GM12873 (cell line): ENCODE data around the gene FBXL7.

Experiments
- TF ChIP-seq, protein P1 (sequence below): IDR thresholded peaks from 2 replicates; pipeline ENCODE4 v1.5.1; 2012; ENCODE audit warnings: low read depth, mild to moderate bottlenecking, moderate library complexity, low read length, control low read depth; ENCODE audit not compliant: insufficient read depth; ENCODE audit errors: missing control alignments

Gene FBXL7

DNA sequence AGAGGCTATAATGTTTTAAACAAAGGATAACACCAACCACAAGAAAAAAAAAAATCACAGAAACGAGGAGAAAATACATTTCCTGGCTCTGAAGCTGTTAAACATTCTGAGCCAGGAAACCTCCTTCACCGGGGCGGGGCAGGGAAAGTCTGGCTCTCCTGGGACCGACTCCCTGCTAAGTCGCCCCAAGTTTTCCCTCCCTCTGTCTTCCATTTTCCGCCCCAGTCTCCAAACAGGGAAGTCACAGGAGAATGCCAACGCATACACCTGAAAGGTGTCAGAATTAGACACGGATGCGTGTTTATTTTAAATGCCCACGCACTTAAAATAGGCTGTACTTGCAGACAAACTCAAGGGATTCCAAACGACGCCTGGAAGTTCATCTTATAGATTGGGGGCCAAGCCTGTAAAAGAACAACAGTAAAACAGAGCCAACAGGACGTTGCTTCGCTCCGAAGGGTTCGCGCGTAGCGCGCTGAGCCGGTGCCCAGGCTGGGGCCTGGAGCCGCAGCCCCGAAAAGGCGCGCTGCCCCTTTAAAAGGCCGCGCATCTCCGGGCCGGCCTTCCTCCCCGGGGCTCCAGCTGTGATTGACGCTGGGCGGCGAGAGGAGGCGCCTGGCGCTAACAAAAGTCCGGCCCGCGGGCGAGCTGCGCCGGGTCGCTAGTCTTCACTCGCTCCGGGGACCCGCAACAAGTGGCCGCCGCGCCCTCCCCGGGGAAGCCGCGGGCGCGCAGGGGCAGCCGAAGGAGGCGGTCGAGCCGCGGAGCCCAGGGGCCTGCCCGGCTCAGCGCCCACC is at the start of gene FBXL7:
FBXL7 (plus strand) TSS at position 653 of the 797 bp plus-strand sequence.
- TF ChIP-seq, protein P1, sequence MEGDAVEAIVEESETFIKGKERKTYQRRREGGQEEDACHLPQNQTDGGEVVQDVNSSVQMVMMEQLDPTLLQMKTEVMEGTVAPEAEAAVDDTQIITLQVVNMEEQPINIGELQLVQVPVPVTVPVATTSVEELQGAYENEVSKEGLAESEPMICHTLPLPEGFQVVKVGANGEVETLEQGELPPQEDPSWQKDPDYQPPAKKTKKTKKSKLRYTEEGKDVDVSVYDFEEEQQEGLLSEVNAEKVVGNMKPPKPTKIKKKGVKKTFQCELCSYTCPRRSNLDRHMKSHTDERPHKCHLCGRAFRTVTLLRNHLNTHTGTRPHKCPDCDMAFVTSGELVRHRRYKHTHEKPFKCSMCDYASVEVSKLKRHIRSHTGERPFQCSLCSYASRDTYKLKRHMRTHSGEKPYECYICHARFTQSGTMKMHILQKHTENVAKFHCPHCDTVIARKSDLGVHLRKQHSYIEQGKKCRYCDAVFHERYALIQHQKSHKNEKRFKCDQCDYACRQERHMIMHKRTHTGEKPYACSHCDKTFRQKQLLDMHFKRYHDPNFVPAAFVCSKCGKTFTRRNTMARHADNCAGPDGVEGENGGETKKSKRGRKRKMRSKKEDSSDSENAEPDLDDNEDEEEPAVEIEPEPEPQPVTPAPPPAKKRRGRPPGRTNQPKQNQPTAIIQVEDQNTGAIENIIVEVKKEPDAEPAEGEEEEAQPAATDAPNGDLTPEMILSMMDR = no peak

DNA sequence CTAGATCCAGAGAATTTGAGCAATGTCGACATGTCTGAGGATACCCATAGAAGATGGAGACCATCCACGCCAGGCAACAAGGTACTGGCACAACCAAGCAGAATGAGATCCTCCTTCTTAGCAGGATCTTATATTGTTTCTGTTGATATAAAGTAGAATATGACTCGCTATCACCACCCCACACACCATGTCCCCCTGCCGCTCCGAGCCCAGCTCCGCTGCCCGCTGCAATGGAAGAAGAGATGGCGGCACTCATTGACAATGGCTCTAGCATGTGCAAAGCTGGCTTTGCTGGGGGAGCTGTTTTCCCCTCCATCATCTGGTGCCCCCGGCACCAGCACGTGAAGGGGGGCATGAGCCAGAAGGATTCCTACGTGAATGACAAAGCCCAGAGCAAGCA is 49.5 kb upstream of the FBXL7 start:
- TF ChIP-seq, protein P1 = no peak

DNA sequence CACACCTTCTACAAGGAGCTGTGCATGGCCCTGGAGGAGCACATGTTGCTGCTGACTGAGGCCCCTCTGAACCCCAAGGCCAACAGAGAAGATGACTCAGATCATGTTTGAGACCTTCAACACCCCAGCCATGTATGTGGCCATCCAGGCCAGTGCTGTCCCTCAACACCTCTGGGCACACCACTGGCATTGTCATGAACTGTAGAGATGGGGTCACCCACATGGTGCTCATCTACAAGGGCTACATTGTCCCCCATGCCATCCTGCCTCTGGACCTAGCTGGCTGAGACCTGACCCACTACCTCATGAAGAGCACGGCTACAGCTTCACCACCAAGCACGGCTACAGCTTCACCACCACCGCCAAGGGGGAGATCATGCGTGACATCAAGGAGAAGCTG is 49.0 kb upstream of the FBXL7 start:
- TF ChIP-seq, protein P1 = no peak

DNA sequence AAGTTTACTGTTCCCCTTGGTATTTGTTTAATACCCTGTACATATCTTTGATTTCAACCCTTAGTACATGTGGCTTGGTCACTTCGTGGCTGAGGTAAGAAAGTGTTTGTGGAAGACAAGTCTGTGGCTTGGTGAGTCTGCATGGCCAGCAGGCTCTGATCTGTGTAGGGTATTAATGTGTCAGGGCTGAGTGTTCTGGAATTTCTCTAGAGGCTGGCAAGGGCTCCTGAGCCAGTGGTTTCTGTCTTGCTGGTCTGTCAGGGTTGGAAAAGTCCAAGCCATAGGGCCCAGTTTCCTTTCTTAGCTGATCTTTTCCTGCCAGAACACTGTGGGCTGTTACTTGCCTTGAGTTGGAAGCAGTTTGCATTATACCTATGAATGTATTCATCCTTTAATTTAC is 48.0 kb upstream of the FBXL7 start:
- TF ChIP-seq, protein P1 = no peak

DNA sequence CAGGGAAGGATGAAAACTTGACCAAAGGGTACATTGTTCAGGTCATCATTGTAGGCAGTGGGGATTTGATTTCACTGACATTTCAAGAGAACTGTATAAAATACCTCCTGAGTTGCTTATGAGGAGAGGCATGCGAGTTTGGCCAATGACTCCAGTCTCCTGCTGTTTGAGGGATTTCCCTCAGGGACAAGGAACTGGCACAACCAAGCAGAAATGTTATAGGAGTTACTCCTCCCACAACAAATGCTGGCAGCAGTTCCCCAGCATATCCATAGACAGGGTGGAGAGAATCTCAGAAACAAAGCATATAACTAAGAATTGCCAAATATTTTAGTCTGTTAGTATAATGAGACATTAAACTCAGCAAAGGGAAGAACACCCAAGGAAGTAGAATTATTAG is 47.2 kb upstream of the FBXL7 start:
- TF ChIP-seq, protein P1 = no peak

DNA sequence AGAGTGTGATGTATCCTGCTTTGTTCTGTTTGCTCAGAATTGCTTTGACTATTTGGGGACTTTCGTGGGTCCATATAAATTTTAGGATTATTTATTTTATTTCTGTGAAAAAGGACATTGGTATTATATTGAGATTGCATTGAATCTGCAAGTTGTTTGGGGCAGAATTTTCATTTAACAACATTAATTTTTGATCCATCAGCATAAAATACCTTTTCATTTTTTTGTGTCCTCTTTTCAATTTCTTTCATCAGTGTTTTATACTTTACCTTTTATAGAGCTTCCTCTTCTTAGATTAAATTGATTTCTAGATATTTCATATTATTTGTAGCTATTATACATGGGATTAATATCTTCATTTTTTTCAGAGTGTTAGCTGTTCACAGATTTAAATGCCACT is 40.8 kb upstream of the FBXL7 start:
- TF ChIP-seq, protein P1 = no peak

DNA sequence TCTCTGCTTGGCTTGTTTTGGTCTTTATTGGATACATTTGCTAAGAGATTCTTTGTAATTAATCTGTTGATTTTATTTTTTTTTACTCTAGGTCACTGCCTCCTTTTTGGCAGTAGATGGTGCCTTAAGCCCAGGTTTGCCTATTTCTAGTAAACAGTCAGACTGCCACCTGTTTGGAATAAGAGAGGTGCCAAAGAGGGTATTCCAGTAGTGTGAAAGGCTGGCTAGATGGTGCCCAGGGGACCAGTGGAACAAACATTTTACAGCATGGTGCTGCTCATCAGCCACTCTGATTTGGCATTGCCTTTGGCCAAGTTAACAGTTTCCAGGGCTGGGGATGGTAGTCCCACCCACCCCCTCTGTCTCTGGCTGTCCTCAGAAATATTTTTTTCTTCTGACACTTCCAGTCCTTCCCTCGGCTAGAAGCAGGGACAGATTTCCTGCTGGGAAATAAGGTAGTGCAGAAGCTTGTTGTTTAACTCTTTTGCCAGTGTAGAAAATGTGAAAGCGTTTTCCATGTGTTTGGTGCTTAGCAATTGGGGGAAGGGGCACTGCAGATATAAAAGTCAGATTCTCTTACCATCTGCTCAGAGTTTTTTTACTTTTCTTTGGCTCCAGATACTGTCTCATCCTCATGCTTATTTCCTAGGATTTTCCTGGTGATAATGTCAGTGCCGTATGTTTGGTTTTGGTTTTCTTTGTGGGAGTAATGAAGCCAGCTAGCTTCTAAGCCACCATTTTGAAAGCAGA is 36.6 kb upstream of the FBXL7 start:
- TF ChIP-seq, protein P1 = peak; percentile 2
